GM12878 (cell line): ENCODE data around the gene USF1. TPM values are rescaled to one million over a fixed set of nuclear protein-coding genes. Genes with fewer than 3 reads are reported as not detected.

Source experiments
- BCL3 ChIP-seq: IDR thresholded peaks from 2 replicates; pipeline ENCODE4 v1.6.1; 2011; ENCODE audit warnings: borderline replicate concordance, low read depth, mild to moderate bottlenecking, moderate library complexity, low read length; ENCODE audit not compliant: insufficient read depth, poor library complexity, severe bottlenecking
- BHLHE40 ChIP-seq, 2 experiments: fragments of 450-650 bp in 1 of 2; IDR thresholded peaks; 2 replicates each; pipeline ENCODE4 v1.6.1; 2011 to 2017; ENCODE audit warnings: low read depth in 2 of 2, borderline replicate concordance in 1 of 2, improper control_type of control experiment in 1 of 2, low read length in 1 of 2, mild to moderate bottlenecking in 1 of 2
- CHD1 ChIP-seq: IDR thresholded peaks from 2 replicates; pipeline ENCODE4 v1.6.1; 2012; ENCODE audit warnings: low read depth, low read length, improper control_type of control experiment
- CUX1 ChIP-seq: IDR thresholded peaks from 2 replicates; pipeline ENCODE4 v1.6.1; 2012; ENCODE audit warnings: improper control_type of control experiment, low read depth, low read length; ENCODE audit not compliant: insufficient replicate concordance
- ETV6 ChIP-seq, 2 experiments: fragments of 450-650 bp in 1 of 2; IDR thresholded peaks in 1 of 2; conservative IDR thresholded peaks in 1 of 2; 2 replicates each; pipeline ENCODE4 v1.6.1; 2014; ENCODE audit warnings: antibody characterized with exemption in 1 of 2, borderline replicate concordance in 1 of 2, low read depth in 1 of 2, mild to moderate bottlenecking in 1 of 2, moderate library complexity in 1 of 2
- EZH2 ChIP-seq: IDR thresholded peaks from 2 replicates; pipeline ENCODE4 v1.6.1; 2012; ENCODE audit warnings: low read depth, mild to moderate bottlenecking, control low read depth, inconsistent platforms, low read length, borderline replicate concordance; ENCODE audit not compliant: control insufficient read depth
- FOS ChIP-seq: IDR thresholded peaks from 3 replicates; pipeline ENCODE4 v1.6.1; 2011; ENCODE audit warnings: borderline replicate concordance; ENCODE audit not compliant: insufficient read length; ENCODE audit errors: extremely low read depth
- FOXM1 ChIP-seq: IDR thresholded peaks from 2 replicates; pipeline ENCODE4 v1.6.1; 2012; ENCODE audit warnings: low read depth, mild to moderate bottlenecking, inconsistent platforms, low read length, moderate library complexity
- HDGF ChIP-seq: fragments of 450-650 bp; IDR thresholded peaks from 2 replicates; pipeline ENCODE4 v1.6.1; 2016; ENCODE audit warnings: antibody characterized with exemption
- IKZF1 ChIP-seq: fragments of 450-650 bp; conservative IDR thresholded peaks from 2 replicates; pipeline ENCODE4 v1.6.1; 2017; ENCODE audit warnings: antibody characterized with exemption, mild to moderate bottlenecking
- IKZF2 ChIP-seq, 2 experiments: fragments of 450-650 bp; IDR thresholded peaks; 2 replicates each; pipeline ENCODE4 v1.6.1; 2017; ENCODE audit warnings: mild to moderate bottlenecking in 2 of 2, moderate library complexity in 2 of 2
- JUND ChIP-seq: IDR thresholded peaks from 2 replicates; pipeline ENCODE4 v1.6.1; 2012; ENCODE audit warnings: low read depth, mild to moderate bottlenecking, low read length, improper control_type of control experiment, moderate library complexity
- NBN ChIP-seq: fragments of 450-650 bp; IDR thresholded peaks from 2 replicates; pipeline ENCODE4 v1.6.1; 2016
- NR2C2 ChIP-seq: IDR thresholded peaks from 2 replicates; pipeline ENCODE4 v1.6.1; 2011; ENCODE audit warnings: borderline replicate concordance, low read depth; ENCODE audit not compliant: control insufficient read depth, insufficient read length
- RELB ChIP-seq: fragments of 450-650 bp; IDR thresholded peaks from 2 replicates; pipeline ENCODE4 v1.6.1; 2017; ENCODE audit warnings: low read depth, mild to moderate bottlenecking, moderate library complexity
- polyA plus RNA-seq, 11 experiments: library from polyadenylated mRNA; depleted of rRNA in 4 of 11; unstranded in 6 of 11; stranded (reverse) in 5 of 11; fragments of >200 nt; fragmentation: Nextera tagmentation in 4 of 11; fragmentation: Illumina TruSeq in 1 of 11; extraction: Ambion mirVana in 4 of 11; extraction: Trizol in 1 of 11; gene quantifications; 1 replicate in 1 of 11; 2 replicates in 10 of 11; pipeline versions ENCODE4 v1.2.1 to v1.2.3, GENCODE V29; 2011 to 2016; ENCODE audit warnings: inconsistent platforms in 2 of 11, missing spikeins in 2 of 11, low read depth in 1 of 11
- total RNA-seq, 4 experiments: library from RNA; depleted of rRNA in 3 of 4; stranded (reverse); fragments of >200 nt in 3 of 4; fragmentation: Illumina TruSeq in 1 of 4; extraction: Trizol in 1 of 4; gene quantifications; 2 replicates each; pipeline versions ENCODE4 v1.2.1 to v1.2.3, GENCODE V29; 2013 to 2021

USF1 gene
- total and polyA plus RNA-seq, 10 of the 15 experiments (the other 5 are each of a cell fraction or from before 2014, with no cell fraction given): 9.4 to 92.1 (median 53.5) TPM

GRCh38 chr1:161013488-161014230 is 32.1 kb downstream of the USF1 start (continued):
- TF ChIP-seq BCL3: peak; percentile 41
- peak; percentile 75 for TF ChIP-seq HDGF
- peak; percentile 96 for TF ChIP-seq IKZF1
- TF ChIP-seq IKZF2 (IDR thresholded peaks at IDR 0.05): peak; percentile 93 to 94
- no peak for TF ChIP-seq JUND
- peak; percentile 77 for TF ChIP-seq RELB
- peak in 1 of 2 experiments; percentile 36; a peak in 1 of 4 replicates for TF ChIP-seq BHLHE40 (IDR thresholded peaks at IDR 0.05; ENCODE audit: borderline replicate concordance in 1 of 2, low read depth in 2 of 2, low read length in 1 of 2)
- TF ChIP-seq ETV6 (conservative IDR thresholded peaks at IDR 0.05 in 1 of 2, IDR thresholded peaks at IDR 0.05 in 1 of 2; ENCODE audit: borderline replicate concordance in 1 of 2, low read depth in 1 of 2): peak in 1 of 2 experiments; percentile 93; a peak in 2 of 4 replicates
- TF ChIP-seq FOS: no peak
- no peak for TF ChIP-seq EZH2
- TF ChIP-seq NR2C2: no peak
- TF ChIP-seq CHD1: no peak
- peak; percentile 63; the same call in 1 of the 2 replicates for TF ChIP-seq FOXM1
- peak; percentile 58 for TF ChIP-seq CUX1
- peak; percentile 90; the same call in 1 of the 2 replicates for TF ChIP-seq NBN
